Cerebellar nuclear complex (tissue), 1 donor: ENCODE data around the gene PPP2R3B.

Source experiments
- DNase-seq, 2 experiments: peaks; one replicate each; lab custom pipeline; 2025; lab: John Stamatoyannopoulos, UW

Gene PPP2R3B

DNA sequence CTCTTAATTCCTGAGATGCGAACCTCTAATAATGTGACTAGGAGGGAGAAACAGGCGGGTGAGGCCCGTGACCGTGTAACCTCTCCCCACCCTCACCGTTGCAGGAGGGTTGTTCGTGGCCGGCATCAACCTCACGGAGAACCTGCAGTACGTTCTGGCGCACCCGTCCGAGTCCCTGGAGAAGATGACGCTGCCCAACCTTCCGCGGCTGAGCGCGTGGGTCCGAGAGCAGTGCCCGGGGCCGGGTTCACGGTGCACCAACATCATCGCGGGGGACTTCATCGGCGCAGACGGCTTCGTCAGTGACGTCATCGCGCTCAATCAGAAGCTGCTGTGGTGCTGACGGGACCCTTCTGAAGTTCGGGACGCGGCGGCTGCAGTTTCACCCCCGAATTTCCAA lies 87.7 kb downstream of the PPP2R3B start:
- no peak for DNase-seq

DNA sequence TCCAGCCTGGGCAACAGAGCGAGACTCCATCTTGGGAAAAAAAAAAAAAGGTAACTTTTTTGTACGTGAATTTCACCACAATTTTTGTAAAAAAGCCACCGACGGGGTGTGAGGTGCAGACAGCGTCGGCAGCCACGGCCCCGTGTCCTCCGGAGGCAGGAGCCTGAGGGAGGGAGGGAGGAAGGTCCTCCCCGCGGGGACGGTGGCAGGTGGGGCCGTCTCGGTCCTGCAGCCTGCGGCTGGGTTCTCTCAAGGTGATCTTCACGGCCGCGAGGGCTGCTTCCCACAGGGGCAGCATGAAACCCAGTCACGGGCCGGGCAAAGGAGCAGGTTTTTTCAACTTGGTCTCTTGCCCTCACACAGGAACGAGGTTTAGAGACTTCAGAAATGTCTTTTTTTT lies 91.6 kb downstream of the PPP2R3B start:
- no peak for DNase-seq

DNA sequence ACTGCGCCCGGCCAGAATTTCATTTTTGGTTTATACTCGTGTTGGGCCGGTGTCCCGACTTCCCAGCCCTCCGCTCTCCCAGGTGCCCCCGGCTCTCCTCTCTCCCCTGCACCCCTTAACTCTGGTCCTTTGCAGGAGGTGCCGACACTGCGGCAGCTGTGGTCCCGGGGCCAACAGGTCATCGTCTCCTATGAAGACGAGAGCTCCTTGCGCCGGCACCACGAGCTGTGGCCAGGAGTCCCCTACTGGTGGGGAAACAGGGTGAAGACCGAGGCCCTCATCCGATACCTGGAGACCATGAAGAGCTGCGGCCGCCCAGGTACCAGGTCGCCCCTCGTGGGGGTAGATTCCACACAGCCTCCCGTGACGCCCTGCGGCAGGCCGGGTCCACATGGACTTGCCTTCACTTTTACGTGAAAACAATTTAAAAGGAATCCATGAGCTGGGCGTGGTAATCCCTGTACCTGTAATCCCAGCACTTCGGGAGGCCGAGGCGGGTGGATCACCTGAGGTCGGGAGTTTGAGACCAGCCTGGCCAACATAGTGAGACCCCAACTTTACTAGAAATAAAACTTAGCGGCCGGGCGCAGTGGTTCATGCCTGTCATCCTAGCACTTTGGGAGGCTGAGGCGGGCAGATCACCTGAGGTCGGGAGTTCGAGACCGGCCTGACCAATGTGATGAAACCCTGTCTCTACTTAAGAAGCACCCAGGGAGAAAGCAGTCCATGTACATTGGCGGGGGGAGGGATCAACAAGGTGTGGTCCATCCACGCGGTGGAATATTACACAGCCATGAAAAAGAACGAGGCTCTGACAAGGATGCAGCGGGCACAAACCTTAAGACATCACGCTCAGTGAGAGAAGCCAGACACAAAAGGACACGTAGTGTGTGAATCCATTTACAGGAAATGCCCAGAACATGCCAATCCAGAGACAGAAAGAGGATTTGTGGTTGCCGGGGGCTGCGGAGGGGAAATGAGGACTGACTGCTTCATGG lies 93.5 kb downstream of the PPP2R3B start:
- DNase-seq = no peak

DNA sequence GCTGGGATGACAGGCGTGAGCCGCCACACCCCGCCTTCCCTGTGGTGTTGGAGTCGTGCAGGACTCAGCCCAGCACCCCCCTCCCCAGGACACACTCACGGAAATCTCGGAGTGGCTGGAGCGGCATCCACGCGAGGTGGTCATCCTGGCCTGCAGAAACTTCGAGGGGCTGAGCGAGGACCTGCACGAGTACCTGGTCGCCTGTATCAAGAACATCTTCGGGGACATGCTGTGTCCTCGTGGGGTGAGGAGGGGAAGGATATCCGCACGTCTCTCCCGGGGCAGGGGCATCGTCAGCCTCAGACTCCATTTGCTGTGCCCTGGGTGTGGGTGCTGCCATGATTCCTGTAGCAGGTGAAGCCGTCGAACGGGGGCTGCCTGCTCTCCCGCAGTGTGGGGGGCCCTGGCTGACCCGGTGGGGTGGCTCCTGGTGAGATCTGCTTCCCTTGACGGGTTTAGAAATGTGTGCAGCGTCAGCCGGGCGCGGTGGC lies 95.3 kb downstream of the PPP2R3B start:
- DNase-seq = no peak

DNA sequence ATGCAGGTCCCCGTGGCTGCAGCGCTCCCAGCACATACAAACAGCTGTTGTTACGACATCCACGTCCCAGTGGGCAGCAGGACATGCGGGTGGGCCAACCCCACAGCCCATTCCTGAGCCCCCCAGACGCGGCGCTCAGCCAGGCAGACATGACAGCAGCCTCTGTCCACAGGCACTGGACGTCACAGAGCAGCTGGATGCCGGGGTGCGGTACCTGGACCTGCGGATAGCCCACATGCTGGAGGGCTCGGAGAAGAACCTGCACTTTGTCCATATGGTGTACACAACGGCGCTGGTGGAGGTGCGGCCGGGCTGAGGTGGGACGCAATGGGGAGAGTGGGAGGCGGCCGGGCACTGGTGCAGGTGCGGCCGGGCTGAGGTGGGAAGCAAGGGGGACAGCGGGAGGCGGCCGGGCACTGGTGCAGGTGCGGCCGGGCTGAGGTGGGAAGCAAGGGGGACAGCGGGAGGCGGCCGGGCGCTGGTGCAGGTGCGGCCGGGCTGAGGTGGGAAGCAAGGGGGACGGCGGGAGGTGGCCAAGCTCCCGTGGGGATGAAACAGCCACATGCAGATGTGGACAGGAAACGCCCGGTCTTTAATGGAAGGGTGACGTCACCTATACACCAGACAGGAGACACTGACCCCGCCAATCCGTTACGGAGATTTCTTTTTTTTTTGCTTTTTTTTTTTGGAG lies 96.1 kb downstream of the PPP2R3B start:
- DNase-seq = no peak

DNA sequence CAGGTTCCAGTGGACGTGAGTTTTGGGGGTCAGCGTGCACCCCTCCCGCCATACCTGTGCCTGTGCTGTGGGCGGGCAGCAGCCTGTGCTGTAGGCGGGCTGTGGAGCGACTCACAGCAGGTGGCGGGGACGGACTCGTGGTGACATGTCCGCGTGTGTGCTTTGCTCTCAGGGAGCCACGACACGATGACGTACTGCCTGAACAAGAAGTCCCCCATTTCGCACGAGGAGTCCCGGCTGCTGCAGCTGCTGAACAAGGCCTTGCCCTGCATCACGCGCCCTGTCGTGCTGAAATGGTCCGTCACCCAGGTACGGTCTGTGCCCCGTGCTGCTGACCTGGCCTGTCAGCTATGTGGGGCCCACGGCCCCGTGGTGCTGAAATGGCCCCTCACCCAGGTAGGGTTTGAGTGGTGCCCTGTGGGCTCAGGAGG lies 98.1 kb downstream of the PPP2R3B start:
- DNase-seq = no peak

DNA sequence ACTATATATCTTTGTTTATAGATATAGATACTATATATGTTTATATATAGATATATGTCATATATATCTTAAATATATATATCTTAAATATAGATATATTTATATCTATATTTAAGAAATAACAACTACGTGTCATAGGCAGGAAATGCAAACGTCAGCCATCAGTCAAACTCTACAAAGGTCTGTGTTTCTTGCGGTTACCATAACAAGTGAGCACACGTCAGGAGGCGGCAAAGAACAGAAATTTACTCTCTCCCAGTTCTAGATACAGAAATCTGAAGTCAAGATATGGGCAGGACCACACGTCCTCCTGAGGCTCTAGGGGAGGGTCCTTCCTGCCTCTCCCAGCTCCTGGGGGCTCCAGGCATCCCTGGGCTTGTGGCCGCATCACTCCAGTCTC lies 99.0 kb downstream of the PPP2R3B start:
- DNase-seq = no peak

DNA sequence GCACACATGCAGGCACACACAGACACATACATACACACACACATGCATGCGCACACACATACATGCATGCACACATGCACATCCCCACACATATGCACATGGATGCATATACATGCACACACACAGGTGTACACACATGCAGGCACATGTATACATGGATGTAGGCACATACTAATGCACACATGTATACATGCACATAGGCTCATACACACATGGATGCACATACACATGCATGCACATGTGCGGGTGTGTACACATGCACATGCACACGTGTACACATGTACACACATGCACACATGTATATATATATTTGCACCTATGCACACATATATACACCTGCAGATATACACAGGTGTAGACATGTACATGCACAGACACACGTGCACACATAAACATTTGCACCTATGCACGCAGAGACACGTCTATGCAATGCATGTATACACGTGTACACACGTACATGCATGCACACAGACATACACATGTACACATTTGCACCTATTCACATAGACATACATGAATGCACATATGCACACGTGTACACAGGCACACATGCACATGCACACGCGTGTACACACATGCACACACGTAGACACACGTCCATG lies 101.5 kb downstream of the PPP2R3B start:
- DNase-seq = no peak
